Subcutaneous adipose tissue (tissue), 4 donors: ENCODE data around the gene CYP2A6. TPM values are rescaled to one million over a fixed set of nuclear protein-coding genes. Genes with fewer than 3 reads are reported as not detected.
"Not testable (repeated sequence)": the region's sequence is repeated elsewhere in the genome, so short reads cannot be mapped to it uniquely, and the experiment has no call there.

ENCODE experiments used
- total RNA-seq, 4 donors: library from RNA; depleted of rRNA; stranded (reverse); fragments of >200 nt; gene quantifications; one replicate each; pipeline ENCODE4 v1.1.0, GENCODE V29; 2016
- TF ChIP-seq, protein P1 (sequence below): fragments of 450-650 bp; IDR thresholded peaks from one replicate; pipeline ENCODE4 v1.5.1; 2016; ENCODE audit warnings: low read depth, mild to moderate bottlenecking, control low read depth, antibody characterized with exemption, moderate library complexity

The CYP2A6 gene
- 1 to 10 TPM in 2 of 4 donors, under 1 TPM in 1, not detected in 1; 0.94 to 1.7 (median 1.3) TPM for total RNA-seq

DNA sequence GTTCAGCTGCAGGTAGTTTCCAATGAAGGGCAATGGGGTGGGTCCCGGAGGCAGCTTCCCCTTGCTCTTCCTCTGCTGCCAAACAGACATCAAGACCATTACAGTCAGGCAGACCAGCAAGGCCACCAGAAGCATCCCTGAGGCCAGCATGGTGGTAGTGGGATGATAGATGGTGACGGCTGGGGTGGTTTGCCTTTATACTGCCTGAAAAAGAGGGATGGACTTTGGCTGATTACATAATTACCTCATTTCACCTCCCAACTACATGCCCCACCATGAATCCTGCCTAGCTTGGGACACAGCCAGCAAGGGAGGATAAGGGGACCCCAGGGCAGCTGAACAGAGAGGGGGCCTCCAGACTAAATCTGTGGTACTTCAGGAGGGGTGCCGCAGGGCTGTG lies at the start of gene CYP2A6:
Gene CYP2A6 (minus strand): TSS at position 171 of the 400 bp plus-strand sequence. CDS start 21 bp downstream, at position 150.
- TF ChIP-seq, protein P1, sequence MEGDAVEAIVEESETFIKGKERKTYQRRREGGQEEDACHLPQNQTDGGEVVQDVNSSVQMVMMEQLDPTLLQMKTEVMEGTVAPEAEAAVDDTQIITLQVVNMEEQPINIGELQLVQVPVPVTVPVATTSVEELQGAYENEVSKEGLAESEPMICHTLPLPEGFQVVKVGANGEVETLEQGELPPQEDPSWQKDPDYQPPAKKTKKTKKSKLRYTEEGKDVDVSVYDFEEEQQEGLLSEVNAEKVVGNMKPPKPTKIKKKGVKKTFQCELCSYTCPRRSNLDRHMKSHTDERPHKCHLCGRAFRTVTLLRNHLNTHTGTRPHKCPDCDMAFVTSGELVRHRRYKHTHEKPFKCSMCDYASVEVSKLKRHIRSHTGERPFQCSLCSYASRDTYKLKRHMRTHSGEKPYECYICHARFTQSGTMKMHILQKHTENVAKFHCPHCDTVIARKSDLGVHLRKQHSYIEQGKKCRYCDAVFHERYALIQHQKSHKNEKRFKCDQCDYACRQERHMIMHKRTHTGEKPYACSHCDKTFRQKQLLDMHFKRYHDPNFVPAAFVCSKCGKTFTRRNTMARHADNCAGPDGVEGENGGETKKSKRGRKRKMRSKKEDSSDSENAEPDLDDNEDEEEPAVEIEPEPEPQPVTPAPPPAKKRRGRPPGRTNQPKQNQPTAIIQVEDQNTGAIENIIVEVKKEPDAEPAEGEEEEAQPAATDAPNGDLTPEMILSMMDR, result not testable (repeated sequence)

- TF ChIP-seq, protein P1, result no peak
These were observed 46.2 kb upstream of the CYP2A6 start for GRCh38 chr19:40896418-40896796.

GRCh38 chr19:40893112-40893511 lies 42.9 kb upstream of the CYP2A6 start:
- TF ChIP-seq, protein P1, result no peak

- TF ChIP-seq, protein P1, result no peak
These were observed 39.1 kb upstream of the CYP2A6 start for GRCh38 chr19:40889366-40889765.

- TF ChIP-seq, protein P1, result no peak
These were observed 37.9 kb upstream of the CYP2A6 start for GRCh38 chr19:40888191-40888590.

- TF ChIP-seq, protein P1, result not testable (repeated sequence)
These were observed 31.8 kb upstream of the CYP2A6 start, which contains the start of gene CYP2A7 for GRCh38 chr19:40882062-40882461. CYP2A7 (minus strand) TSS chr19:40882231; CDS start chr19:40882210, 21 bp downstream.

- TF ChIP-seq, protein P1, result no peak
These were observed 22.0 kb upstream of the CYP2A6 start for GRCh38 chr19:40872209-40872608.
